Activated CD4-positive, alpha-beta T cell treated with anti-CD3 and anti-CD28 coated beads for 48 hours (primary cell): ENCODE data around the gene ENDOV.

Experiments
- DNase-seq: peaks from one replicate; pipeline ENCODE4 v3.0.0-alpha.2; 2020

ENDOV gene

DNA sequence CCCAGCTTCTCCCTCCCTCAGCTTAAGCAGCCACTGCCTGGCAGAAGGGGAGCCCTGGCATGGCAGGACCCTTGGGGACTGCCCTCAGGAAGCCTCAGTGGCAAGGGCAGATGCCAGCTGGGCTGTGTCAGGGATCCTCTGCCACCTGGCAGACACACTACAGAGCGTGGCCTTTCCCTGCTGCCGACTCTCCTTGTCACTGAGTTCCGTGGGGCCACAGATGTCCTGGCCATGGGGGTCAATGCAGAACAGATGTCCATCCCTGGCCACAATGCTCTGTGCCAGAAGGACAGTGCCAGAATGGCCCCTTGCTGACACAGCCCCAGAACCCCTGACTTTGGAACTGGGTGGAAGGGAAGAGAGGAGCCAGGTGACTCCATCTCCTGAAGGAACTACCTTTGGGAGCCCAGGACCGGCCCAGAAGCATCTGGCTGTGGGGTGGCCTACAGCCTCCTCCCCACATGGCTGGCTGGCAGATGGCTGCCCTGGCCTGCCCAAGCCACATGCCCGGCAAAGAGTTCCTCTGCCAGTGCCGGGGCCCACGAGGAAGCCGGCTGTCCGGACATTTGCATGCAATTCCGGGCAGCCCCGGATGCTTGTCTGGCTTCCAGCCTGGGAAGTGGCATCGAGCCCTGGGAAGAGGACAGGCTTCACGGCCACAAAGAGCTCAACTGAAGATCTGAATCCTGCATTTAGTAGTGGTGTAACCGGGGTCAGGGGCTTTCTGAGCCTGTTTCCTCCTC is 37.4 kb downstream of the ENDOV start:
- DNase-seq, result no peak

- DNase-seq, result no peak
Observed at GRCh38 chr17:80453126-80453997, 38.4 kb downstream of the ENDOV start.

DNA sequence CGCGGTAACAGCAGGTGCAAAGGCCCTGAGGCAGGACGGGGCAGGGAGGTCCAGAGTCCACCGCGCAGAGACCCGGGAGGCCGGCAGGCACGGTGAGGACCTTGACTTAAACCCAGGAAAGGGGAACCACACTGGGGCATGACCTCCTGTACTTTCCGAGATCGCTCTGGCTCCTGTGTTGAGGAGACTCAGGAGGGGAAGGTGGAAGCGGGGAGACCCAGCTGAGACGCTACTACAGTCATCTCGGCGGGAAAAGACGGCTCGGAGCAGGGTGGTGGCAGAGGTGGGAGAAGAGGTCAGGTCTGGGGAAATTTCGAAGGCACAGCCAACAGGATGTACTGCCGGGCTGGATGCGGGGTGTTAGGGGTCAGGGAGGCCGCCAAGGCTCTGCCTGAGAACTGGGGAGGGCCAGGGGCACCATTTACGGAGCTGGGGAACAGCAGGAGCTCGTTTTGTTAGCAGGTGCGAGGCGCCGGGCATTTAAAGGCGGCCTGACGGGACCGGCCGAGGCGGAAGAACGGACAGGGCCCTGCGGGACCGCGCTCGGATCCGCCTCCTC is 39.1 kb downstream of the ENDOV start:
- peak; percentile 41 for DNase-seq

GRCh38 chr17:80454557-80455335 is 39.8 kb downstream of the ENDOV start:
- DNase-seq, result peak; percentile 98

- DNase-seq, result peak; percentile 61
Observed at GRCh38 chr17:80455336-80455710, 40.4 kb downstream of the ENDOV start.

- DNase-seq, result no peak
Observed at GRCh38 chr17:80455784-80456183, 40.8 kb downstream of the ENDOV start.

- DNase-seq, result no peak
Observed at GRCh38 chr17:80456465-80457235, 41.7 kb downstream of the ENDOV start.

- DNase-seq, result no peak
Observed at GRCh38 chr17:80457236-80457856, 42.4 kb downstream of the ENDOV start.

DNA sequence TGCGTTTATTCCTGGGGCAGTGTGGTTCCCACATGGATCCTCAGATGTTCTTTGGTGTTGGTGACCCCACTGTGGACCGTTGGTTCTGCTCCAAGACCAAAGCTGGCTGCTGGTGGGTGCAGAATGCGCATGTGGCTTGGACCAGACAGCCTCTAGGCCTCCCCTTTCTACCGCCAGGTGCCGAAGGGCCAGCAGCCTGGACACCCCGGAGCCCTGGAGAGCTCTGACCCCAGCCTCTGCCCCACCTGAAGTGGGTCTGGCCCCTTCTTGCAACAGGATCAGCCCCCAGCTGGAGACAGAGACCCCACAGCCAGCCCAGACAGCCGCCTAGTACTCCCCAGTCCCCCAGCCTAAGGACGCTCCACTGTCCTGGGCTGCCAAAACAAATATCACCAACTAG is 43.0 kb downstream of the ENDOV start:
- DNase-seq, result no peak

DNA sequence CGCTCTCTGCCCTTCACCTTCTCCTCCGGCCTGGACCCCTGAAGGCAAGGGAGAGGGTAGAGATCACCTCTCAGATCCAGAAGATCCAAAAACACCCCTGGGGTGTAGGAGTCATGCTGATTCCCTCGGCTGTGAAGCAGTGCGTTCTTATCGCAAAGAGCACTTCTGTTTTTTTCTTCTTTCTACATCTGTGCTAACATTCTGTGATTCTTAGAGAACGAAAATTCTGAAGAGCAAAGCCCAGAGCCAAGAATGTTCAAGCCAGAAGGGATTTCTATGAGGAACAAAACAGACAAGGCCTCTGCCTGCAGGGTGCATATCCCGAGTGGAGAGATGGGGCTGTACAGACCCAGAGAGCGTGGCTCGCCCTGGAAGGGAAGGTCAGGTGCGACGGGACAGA is 44.3 kb downstream of the ENDOV start:
- DNase-seq, result no peak

GRCh38 chr17:80460429-80460834 is 45.5 kb downstream of the ENDOV start:
- DNase-seq, result no peak

GRCh38 chr17:80461528-80462160 is 46.7 kb downstream of the ENDOV start:
- no peak for DNase-seq

GRCh38 chr17:80463784-80464400 is 48.9 kb downstream of the ENDOV start:
- DNase-seq, result no peak

DNA sequence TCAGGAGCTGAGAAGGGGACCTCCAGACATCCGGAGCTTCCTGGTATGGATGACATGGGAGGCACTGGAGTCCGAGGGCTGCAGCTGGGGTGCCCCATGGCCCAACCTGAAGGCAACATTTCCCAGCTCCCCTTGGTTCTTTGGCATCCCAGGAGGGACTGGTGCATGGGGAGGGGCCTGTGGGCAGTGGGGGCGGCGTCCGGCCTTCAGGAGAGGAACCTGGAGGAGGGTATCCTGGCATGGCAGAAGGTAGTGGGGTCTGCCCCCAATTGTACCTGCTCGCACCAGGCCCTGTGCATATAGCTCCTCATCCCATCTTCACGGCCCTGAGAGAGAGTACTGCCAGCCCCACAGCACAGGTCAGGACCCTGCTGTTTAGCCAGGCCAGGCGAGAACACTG is 49.5 kb downstream of the ENDOV start:
- DNase-seq, result no peak

- DNase-seq, result no peak
Observed at GRCh38 chr17:80465327-80465974, 50.5 kb downstream of the ENDOV start.

- DNase-seq, result no peak
Observed at GRCh38 chr17:80466188-80466705, 51.3 kb downstream of the ENDOV start.

GRCh38 chr17:80468242-80468641 is 53.3 kb downstream of the ENDOV start:
- no peak for DNase-seq

DNA sequence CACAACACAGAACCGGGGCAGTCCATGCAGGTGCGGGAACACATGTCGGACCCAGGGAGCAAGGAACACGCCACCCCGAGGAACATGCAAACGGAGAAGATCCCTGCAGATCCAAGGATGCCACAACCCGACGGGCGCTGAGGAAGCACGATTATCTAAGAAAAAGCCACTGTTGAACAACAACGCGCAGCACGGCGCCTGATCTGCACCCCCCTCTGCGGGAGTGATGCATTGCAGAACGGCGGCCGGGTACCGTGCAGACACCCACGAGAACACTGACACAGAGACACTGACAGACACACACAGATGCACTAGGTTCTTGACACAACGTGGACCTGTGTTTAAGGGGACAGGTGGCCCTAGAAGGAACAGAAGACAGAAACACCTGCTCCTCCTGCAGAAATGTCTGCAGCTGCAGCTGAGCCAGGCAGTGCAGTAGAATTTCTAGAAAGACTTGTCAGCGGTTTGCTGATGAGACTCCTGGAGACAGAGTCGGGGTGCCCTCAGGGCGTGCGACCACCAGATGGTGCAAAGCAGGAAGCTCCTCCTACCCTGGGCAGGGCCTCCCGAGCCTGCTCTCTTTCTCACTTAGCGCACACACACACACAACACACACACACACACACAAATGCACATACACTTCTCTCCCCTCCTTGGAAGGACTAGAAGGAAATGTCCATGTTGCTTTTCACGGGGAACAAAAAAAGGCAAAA is 54.0 kb downstream of the ENDOV start:
- DNase-seq, result no peak

GRCh38 chr17:80469667-80470066 is 54.7 kb downstream of the ENDOV start:
- no peak for DNase-seq
